GM12878 (cell line): ENCODE measurements around the gene DUSP14. TPM values are rescaled to one million over a fixed set of nuclear protein-coding genes. Genes with fewer than 3 reads are reported as not detected.
A peak's percentile ranks its signal among the peaks of the same experiment; 100 is the strongest.

ENCODE experiments used
- ATAC-seq: fragments of 200-7000 bp; cut with Tn5 transposase; 3 replicates; pipeline ENCODE4 v1.9.1; 2020; ENCODE audit warnings: mild to moderate bottlenecking, moderate library complexity
- BruUV-seq: library from RNA; stranded (reverse); fragments of 400-500 nt; replicated peaks from 2 replicates; lab custom pipeline; 2021; lab: Mats Ljungman, UMichigan
- CTCF ChIA-PET: fragments of 300-600 bp; sonication (Branson Sonifier 250); formaldehyde crosslinking; extraction: SDS; loops from one replicate; lab custom pipeline; 2021; ENCODE audit warnings: inconsistent platforms; lab: Yijun Ruan, JAX
- POLR2A ChIA-PET: fragments of 350-600 bp; formaldehyde crosslinking; extraction: SDS; loops from one replicate; lab custom pipeline; 2021; ENCODE audit warnings: inconsistent platforms; lab: Charles Lee
- RAD21 ChIA-PET: fragments of 300-600 bp; sonication (Branson Sonifier 250); formaldehyde crosslinking; loops from one replicate; lab custom pipeline; 2023; ENCODE audit warnings: antibody characterized with exemption; ENCODE audit not compliant: unreplicated experiment; lab: Charles Lee
- SMC1A ChIA-PET: fragments of 300-600 bp; sonication (Branson Sonifier 250); formaldehyde crosslinking; loops from one replicate; lab custom pipeline; 2023; ENCODE audit not compliant: unreplicated experiment, uncharacterized antibody; lab: Charles Lee
- DNase-seq: peaks from one replicate; pipeline ENCODE4 v3.0.0-alpha.2; 2011; ENCODE audit warnings: low read depth, low spot score
- FAIRE-seq: peaks from 3 replicates; lab custom pipeline; 2011; peaks lifted over from hg19 to GRCh38; lab: Jason Lieb, UNC
- H2AFZ ChIP-seq: 2 replicates; pipeline ENCODE4 v1.6.0; 2011; ENCODE audit warnings: low read depth, low read length, control low read depth; ENCODE audit not compliant: control insufficient read depth
- H3K27ac ChIP-seq: 2 replicates; pipeline ENCODE4 v1.5.1; 2011; ENCODE audit warnings: control low read depth; ENCODE audit not compliant: control insufficient read depth, insufficient read depth
- H3K27me3 ChIP-seq, 2 experiments: replicated peaks in 1 of 2; 2 replicates each; pipeline versions ENCODE4 v1.6.0 to v1.6.1; 2011; ENCODE audit warnings: low read length in 1 of 2; ENCODE audit not compliant: control insufficient read depth in 2 of 2, insufficient read depth in 2 of 2
- H3K36me3 ChIP-seq, 2 experiments: 2 replicates each; pipeline ENCODE4 v1.5.1; 2011; ENCODE audit warnings: low read length in 1 of 2; ENCODE audit not compliant: control insufficient read depth in 2 of 2, insufficient read depth in 2 of 2
- H3K4me1 ChIP-seq: 2 replicates; pipeline ENCODE4 v1.6.1; 2011; ENCODE audit warnings: mild to moderate bottlenecking, low read length, moderate library complexity, mixed read lengths; ENCODE audit not compliant: control insufficient read depth, insufficient read depth
- H3K4me2 ChIP-seq: 2 replicates; pipeline ENCODE4 v1.6.0; 2011; ENCODE audit warnings: control low read depth; ENCODE audit not compliant: control insufficient read depth, insufficient read depth
- H3K4me3 ChIP-seq: fragments of 200-600 bp; sonication (generic); 2 replicates; pipeline ENCODE4 v1.5.1; 2016
- H3K79me2 ChIP-seq: 2 replicates; pipeline ENCODE4 v1.6.0; 2011; ENCODE audit warnings: low read length; ENCODE audit not compliant: control insufficient read depth, insufficient read depth
- H3K9ac ChIP-seq: 2 replicates; pipeline ENCODE4 v1.8.0; 2011; ENCODE audit warnings: low read length, control low read depth, mixed read lengths; ENCODE audit not compliant: control insufficient read depth, insufficient read depth
- H3K9me3 ChIP-seq: replicated peaks from 3 replicates; pipeline ENCODE4 v1.5.1; 2011; ENCODE audit warnings: mild to moderate bottlenecking, low read length; ENCODE audit not compliant: control insufficient read depth, insufficient read depth
- H4K20me1 ChIP-seq: 2 replicates; pipeline ENCODE4 v1.6.0; 2011; ENCODE audit not compliant: control insufficient read depth, insufficient read depth
- BHLHE40 ChIP-seq, 2 experiments: fragments of 450-650 bp in 1 of 2; IDR thresholded peaks; 2 replicates each; pipeline ENCODE4 v1.6.1; 2011 to 2017; ENCODE audit warnings: low read depth in 2 of 2, borderline replicate concordance in 1 of 2, improper control_type of control experiment in 1 of 2, low read length in 1 of 2, mild to moderate bottlenecking in 1 of 2
- MXI1 ChIP-seq: fragments of 150-350 bp; IDR thresholded peaks from 2 replicates; pipeline ENCODE4 v1.6.1; 2011; ENCODE audit warnings: low read depth, mild to moderate bottlenecking, inconsistent platforms, low read length, improper control_type of control experiment
- SPI1 ChIP-seq: IDR thresholded peaks from 2 replicates; pipeline ENCODE4 v1.6.1; 2011; ENCODE audit warnings: low read depth, mild to moderate bottlenecking, low read length, moderate library complexity, borderline replicate concordance; ENCODE audit not compliant: insufficient read depth
- SUZ12 ChIP-seq: fragments of 200-600 bp; sonication (generic); IDR thresholded peaks from one replicate; pipeline ENCODE4 v1.6.1; 2018; ENCODE audit warnings: antibody characterized with exemption, mild to moderate bottlenecking; ENCODE audit not compliant: unreplicated experiment
- WGBS: methylation state at CpG from one replicate; pipeline ENCODE4 v1.1.6; 2016; ENCODE audit warnings: low lambda C conversion rate; ENCODE audit not compliant: insufficient replicate concordance, insufficient coverage; ENCODE audit errors: missing lambda C conversion rate; 5-methylcytosine and 5-hydroxymethylcytosine counted together
- in situ Hi-C: fragments of 300-500 bp; cut with MboI; formaldehyde crosslinking; loops from 9 replicates; pipeline ENCODE4 v1.14.3; 2018; ENCODE audit warnings: mixed read lengths
- intact Hi-C: fragments of 100-400 bp; cut with micrococcal nuclease; formaldehyde crosslinking; loops from one replicate; pipeline ENCODE4 v1.14.2; 2022; ENCODE audit not compliant: unreplicated experiment
- polyA plus RNA-seq, 11 experiments: library from polyadenylated mRNA; depleted of rRNA in 4 of 11; unstranded in 6 of 11; stranded (reverse) in 5 of 11; fragments of >200 nt; fragmentation: Nextera tagmentation in 4 of 11; fragmentation: Illumina TruSeq in 1 of 11; extraction: Ambion mirVana in 4 of 11; extraction: Trizol in 1 of 11; gene quantifications; 1 replicate in 1 of 11; 2 replicates in 10 of 11; pipeline versions ENCODE4 v1.2.1 to v1.2.3, GENCODE V29; 2011 to 2016; ENCODE audit warnings: inconsistent platforms in 2 of 11, missing spikeins in 2 of 11, low read depth in 1 of 11
- total RNA-seq, 4 experiments: library from RNA; depleted of rRNA in 3 of 4; stranded (reverse); fragments of >200 nt in 3 of 4; fragmentation: Illumina TruSeq in 1 of 4; extraction: Trizol in 1 of 4; gene quantifications; 2 replicates each; pipeline versions ENCODE4 v1.2.1 to v1.2.3, GENCODE V29; 2013 to 2021
- TF ChIP-seq, protein P1 (sequence below): IDR thresholded peaks from 2 replicates; pipeline ENCODE4 v1.6.1; 2011; ENCODE audit warnings: borderline replicate concordance, low read depth, mild to moderate bottlenecking, moderate library complexity, mixed read lengths, low read length; ENCODE audit not compliant: insufficient read depth; ENCODE audit errors: extremely low read length
- TF ChIP-seq, protein P2 (sequence below): fragments of 450-650 bp; formaldehyde crosslinking; IDR thresholded peaks from 2 replicates; pipeline ENCODE4 v1.4.0; 2022; ENCODE audit warnings: mild to moderate bottlenecking, moderate library complexity
- TF ChIP-seq, protein P3 (sequence below): IDR thresholded peaks from 2 replicates; pipeline ENCODE4 v1.6.1; 2011; ENCODE audit warnings: borderline replicate concordance, low read depth, mild to moderate bottlenecking, moderate library complexity, low read length; ENCODE audit not compliant: insufficient read depth, poor library complexity, severe bottlenecking

DUSP14 gene
- total and polyA plus RNA-seq, 10 of the 15 experiments (the other 5 are each of a cell fraction or from before 2014, with no cell fraction given), result 14.5 to 36.5 (median 24.4) TPM

DNA sequence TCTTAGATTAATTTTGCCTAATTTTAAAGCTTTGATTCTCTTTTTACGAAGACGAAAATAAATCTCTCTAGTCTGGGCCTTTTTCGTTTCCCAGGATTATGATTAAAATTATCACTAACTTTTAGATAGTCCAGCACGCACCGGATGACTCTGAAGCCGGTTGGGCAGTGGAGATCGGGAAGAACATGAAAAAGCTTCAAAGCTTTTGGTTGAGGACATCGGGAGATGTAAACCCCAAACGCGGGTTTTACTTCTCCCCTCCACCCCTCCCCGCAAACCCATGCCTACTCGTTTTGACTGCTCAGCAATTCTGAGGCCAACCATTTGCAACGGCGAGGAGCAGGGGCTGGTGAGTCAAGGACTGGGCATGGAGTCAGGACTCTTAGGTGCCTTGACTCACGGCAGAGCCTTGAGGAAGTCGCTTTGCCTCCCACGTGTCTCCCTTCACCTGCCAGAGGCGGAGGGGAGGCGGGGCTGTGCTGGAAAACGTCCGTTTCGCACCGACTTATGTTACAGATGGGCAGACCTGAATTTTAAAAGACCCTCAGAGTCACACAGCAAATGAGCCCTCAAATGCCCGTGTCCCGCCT, 989 bp upstream of the DUSP14 start:
- H3K79me2 ChIP-seq, result peaks cover 12% of the 10 kb centered on the region
- ChIA-PET RAD21 (interaction anchor here (0.7 to 1.3 kb wide), 5 partner anchors 39 to 112 kb away, joined by 3 to 4 read pairs (median 3); no protein-coding TSS in a partner anchor), POLR2A (interaction anchor here (0.5 to 1.5 kb wide), 6 partner anchors 11 to 81 kb away, joined by 3 to 5 read pairs (median 3); no protein-coding TSS in a partner anchor), SMC1A (interaction anchor here (0.8 to 1.0 kb wide), 3 partner anchors 41 to 77 kb away, joined by 3 read pairs; no protein-coding TSS in a partner anchor), CTCF (interaction anchor here (1.0 to 1.2 kb wide), 7 partner anchors 9 to 888 kb away, joined by 3 to 4 read pairs (median 3); partner anchors contain the start of gene SYNRG)
- FAIRE-seq, result no peak
- TF ChIP-seq MXI1 (peak; percentile 43; the same call in 1 of the 2 replicates), BHLHE40 (IDR thresholded peaks at IDR 0.05; ENCODE audit: borderline replicate concordance in 1 of 2, low read depth in 2 of 2, low read length in 1 of 2) (peak in 1 of 2 experiments; percentile 5; a peak in 1 of 4 replicates), SPI1 (0 out of 2 replicates have a peak, but pooled peaks have one; percentile 20), SUZ12 (no peak)
- TF ChIP-seq, protein P1, sequence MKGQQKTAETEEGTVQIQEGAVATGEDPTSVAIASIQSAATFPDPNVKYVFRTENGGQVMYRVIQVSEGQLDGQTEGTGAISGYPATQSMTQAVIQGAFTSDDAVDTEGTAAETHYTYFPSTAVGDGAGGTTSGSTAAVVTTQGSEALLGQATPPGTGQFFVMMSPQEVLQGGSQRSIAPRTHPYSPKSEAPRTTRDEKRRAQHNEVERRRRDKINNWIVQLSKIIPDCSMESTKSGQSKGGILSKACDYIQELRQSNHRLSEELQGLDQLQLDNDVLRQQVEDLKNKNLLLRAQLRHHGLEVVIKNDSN, result peak; percentile 51
- TF ChIP-seq, protein P2, sequence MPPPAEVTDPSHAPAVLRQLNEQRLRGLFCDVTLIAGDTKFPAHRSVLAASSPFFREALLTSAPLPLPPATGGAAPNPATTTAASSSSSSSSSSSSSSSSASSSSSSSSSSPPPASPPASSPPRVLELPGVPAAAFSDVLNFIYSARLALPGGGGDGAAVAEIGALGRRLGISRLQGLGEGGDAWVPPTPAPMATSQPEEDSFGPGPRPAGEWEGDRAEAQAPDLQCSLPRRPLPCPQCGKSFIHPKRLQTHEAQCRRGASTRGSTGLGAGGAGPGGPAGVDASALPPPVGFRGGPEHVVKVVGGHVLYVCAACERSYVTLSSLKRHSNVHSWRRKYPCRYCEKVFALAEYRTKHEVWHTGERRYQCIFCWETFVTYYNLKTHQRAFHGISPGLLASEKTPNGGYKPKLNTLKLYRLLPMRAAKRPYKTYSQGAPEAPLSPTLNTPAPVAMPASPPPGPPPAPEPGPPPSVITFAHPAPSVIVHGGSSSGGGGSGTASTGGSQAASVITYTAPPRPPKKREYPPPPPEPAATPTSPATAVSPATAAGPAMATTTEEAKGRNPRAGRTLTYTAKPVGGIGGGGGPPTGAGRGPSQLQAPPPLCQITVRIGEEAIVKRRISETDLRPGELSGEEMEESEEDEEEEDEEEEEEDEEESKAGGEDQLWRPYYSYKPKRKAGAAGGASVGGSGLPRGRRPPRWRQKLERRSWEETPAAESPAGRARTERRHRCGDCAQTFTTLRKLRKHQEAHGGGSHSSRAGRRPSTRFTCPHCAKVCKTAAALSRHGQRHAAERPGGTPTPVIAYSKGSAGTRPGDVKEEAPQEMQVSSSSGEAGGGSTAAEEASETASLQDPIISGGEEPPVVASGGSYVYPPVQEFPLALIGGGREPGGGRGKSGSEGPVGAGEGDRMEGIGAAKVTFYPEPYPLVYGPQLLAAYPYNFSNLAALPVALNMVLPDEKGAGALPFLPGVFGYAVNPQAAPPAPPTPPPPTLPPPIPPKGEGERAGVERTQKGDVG, result no peak
- TF ChIP-seq, protein P3, sequence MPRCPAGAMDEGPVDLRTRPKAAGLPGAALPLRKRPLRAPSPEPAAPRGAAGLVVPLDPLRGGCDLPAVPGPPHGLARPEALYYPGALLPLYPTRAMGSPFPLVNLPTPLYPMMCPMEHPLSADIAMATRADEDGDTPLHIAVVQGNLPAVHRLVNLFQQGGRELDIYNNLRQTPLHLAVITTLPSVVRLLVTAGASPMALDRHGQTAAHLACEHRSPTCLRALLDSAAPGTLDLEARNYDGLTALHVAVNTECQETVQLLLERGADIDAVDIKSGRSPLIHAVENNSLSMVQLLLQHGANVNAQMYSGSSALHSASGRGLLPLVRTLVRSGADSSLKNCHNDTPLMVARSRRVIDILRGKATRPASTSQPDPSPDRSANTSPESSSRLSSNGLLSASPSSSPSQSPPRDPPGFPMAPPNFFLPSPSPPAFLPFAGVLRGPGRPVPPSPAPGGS, result peak; percentile 37
- no peaks in the 10 kb centered on the region for H3K36me3 ChIP-seq
- peak overlapping the region; percentile 97 for H2AFZ ChIP-seq
- no peaks in the 10 kb centered on the region for H3K27me3 ChIP-seq
- no peaks in the 10 kb centered on the region for H3K9me3 ChIP-seq
- peak overlapping the region; percentile 75 for H3K9ac ChIP-seq
- in situ Hi-C loops, result no loop called here
- intact Hi-C loops, result loop anchor here (2.0 kb wide), 2 partner anchors 116 to 120 kb away; partner anchors contain the start of gene SYNRG
- peak; percentile 45 for ATAC-seq
- H3K4me2 ChIP-seq, result peak overlapping the region; percentile 100
- H3K4me1 ChIP-seq, result peaks cover 19% of the 10 kb centered on the region
- no peaks in the 10 kb centered on the region for H4K20me1 ChIP-seq
- DNase-seq, result no peak
- BruUV-seq, result no TSS peak
- H3K27ac ChIP-seq, result no peak overlapping the region
- 10% methylated on average over 25 of the region's 25 CpGs for whole genome bisulfite sequencing
- peak overlapping the region; percentile 85 for H3K4me3 ChIP-seq
